Measurements from ENCODE around the gene NCAPD2. TPM values are rescaled to one million over a fixed set of nuclear protein-coding genes. Genes with fewer than 3 reads are reported as not detected.

NCAPD2 gene
- total RNA-seq, 3 donors from 2014 or later: 21.6 to 66.7 (median 53.9) TPM

DNA sequence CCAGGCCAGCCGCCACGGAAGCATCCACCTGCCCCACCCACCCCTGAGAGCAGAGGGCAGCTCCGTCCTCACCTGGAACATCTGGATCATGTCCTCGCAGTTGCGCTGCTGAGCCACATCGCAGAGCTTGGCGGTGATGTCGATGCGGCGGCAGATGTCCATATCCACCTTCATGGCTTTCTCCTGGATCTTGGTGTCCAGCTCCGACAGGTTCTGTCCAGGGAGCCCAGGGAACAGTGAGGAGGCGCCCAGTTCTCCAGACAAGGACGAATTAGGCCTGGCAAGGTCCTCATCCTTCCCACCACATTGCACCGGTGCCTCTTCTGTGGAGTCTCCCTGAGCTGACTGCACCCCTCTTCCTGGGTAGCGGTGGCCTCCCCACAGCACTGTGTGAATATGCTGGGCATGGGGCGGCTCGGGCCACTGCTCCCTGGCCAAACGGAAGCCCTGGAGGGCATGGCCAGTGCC lies 55.8 kb downstream of the NCAPD2 start:
- Histone ChIP-seq H3K4me1 (peaks cover 22 to 38% of the 10 kb centered on the region in 2 donors), H3K9me3 (no peaks in the 10 kb centered on the region), H3K4me3 (peak overlapping the region in 1 of 3 donors; percentile 14), H3K36me3 (no peaks in the 10 kb centered on the region), H3K27ac (peak overlapping the region in 1 of 2 donors; percentile 48), H3K27me3 (no peaks in the 10 kb centered on the region)
- TF ChIP-seq POLR2AphosphoS5 (IDR thresholded peaks at IDR 0.05) (no peak), POLR2A (IDR thresholded peaks at IDR 0.05) (no peak)
- TF ChIP-seq, protein P1, sequence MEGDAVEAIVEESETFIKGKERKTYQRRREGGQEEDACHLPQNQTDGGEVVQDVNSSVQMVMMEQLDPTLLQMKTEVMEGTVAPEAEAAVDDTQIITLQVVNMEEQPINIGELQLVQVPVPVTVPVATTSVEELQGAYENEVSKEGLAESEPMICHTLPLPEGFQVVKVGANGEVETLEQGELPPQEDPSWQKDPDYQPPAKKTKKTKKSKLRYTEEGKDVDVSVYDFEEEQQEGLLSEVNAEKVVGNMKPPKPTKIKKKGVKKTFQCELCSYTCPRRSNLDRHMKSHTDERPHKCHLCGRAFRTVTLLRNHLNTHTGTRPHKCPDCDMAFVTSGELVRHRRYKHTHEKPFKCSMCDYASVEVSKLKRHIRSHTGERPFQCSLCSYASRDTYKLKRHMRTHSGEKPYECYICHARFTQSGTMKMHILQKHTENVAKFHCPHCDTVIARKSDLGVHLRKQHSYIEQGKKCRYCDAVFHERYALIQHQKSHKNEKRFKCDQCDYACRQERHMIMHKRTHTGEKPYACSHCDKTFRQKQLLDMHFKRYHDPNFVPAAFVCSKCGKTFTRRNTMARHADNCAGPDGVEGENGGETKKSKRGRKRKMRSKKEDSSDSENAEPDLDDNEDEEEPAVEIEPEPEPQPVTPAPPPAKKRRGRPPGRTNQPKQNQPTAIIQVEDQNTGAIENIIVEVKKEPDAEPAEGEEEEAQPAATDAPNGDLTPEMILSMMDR (IDR thresholded peaks at IDR 0.05): no peak
- no peak for DNase-seq (ENCODE audit: low spot score in 2 of 2)
- intact Hi-C loops (cut with DNase I; ENCODE audit: low total_unique reads): no loop called here

DNA sequence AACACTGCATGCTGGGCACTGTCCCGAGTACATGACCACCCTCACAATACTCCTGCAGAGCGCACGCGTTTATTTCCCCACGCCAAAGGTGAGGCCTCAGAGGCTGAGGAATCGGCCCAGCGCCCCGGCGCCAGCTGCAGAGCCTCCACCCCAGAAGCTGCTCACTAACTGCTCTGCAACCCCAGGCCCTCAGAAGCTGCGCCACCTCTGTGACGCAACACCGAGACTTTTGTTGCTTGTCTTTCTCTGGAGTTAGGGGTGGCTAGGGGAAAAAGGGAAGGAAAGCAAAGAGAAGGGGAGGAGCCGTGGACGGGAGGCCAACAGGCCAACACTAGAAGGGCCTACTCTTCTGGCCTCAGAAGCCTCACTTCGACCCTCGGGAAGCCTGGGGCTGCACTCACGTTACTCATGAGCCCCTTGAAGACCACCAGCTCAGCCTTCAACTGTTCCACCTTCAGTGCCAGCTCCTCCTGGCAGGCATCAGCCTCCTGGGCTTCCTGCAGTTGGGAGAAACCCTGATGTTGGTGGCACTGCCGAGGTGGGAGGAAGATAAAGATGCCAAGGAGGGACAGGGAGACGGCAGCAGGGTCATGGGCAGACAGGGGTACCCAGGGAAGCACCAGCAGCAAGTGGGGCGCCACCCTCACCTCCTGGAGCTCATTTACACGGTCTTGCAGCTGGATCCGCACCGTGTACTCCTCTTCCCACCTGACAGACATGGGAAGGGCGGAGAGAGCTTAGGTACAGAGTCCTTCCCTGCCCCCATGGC lies 56.6 kb downstream of the NCAPD2 start:
- Histone ChIP-seq H3K4me1 (peaks cover 22 to 41% of the 10 kb centered on the region in 2 donors), H3K36me3 (no peaks in the 10 kb centered on the region), H3K27ac (peak overlapping the region; percentile 85 to 88), H3K9me3 (no peaks in the 10 kb centered on the region), H3K4me3 (peak overlapping the region in 2 of 3 donors; percentile 14 to 41), H3K27me3 (no peaks in the 10 kb centered on the region)
- intact Hi-C loops (cut with DNase I; ENCODE audit: low total_unique reads): no loop called here
- TF ChIP-seq, protein P1 (IDR thresholded peaks at IDR 0.05): no peak
- TF ChIP-seq POLR2AphosphoS5 (IDR thresholded peaks at IDR 0.05): no peak
- no peak for TF ChIP-seq POLR2A (IDR thresholded peaks at IDR 0.05)
- DNase-seq (ENCODE audit: low spot score in 2 of 2): no peak

DNA sequence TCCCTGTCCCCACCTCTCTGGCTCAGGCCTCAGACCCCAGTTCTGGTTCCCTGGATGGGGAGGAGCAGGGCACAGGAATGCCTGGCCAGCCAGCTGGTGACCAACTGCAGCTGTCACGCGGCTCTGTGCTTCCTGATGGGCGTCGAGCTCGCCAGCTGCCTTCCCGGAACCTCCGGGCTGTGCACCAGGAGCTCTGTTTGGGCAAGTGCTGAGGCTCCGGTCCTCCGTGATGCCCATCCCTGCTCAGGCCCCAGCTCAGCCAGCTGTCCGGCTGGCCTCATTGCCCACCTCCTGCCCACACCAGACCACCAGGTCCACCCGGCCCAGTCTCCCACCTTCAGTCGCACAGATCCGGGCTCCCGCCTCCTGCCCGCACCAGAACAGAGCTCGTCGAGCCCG lies 57.2 kb downstream of the NCAPD2 start:
- no peak for DNase-seq (ENCODE audit: low spot score in 2 of 2)

DNA sequence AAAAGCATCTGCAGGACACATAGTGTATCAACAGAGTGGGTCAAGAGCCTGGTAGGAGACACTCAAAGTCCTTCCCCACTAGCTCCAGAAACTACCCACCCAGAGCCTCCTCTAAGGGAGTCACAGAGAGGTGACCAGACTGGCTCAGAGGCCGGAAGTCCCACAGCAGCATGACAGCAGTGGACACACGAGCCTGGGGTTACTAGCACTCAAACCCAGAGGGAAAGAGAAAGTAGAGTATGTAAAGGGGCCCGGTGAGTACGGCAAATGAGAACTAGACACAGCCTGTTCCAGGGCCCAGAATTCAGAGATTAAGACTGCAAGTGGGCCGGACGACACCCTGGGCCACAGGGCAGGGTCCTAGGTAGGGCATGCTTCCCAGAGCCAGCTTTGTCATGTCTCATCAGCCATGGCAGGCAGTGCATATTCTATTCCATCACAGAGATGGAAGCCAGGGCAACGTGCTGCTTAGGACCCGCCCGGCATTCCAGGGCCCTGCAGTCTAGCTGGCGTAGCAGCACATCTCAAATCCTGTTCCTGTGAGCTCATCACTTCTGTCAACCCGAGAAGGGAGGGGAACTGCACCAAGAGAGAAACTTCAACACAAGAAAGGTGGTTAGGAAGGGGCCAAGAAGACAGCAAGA lies 57.7 kb downstream of the NCAPD2 start:
- TF ChIP-seq POLR2AphosphoS5 (IDR thresholded peaks at IDR 0.05): no peak
- H3K27me3 ChIP-seq: no peaks in the 10 kb centered on the region
- H3K4me3 ChIP-seq: peak overlapping the region; percentile 7 to 41 (median 9)
- H3K9me3 ChIP-seq: no peaks in the 10 kb centered on the region
- DNase-seq (ENCODE audit: low spot score in 2 of 2): no peak
- no peaks in the 10 kb centered on the region for H3K36me3 ChIP-seq
- H3K27ac ChIP-seq: peak overlapping the region; percentile 85 to 88
- peaks cover 22 to 41% of the 10 kb centered on the region in 2 donors for H3K4me1 ChIP-seq
- intact Hi-C loops (cut with DNase I; ENCODE audit: low total_unique reads): no loop called here

More for the DNA sequence above, 57.2 kb downstream of the NCAPD2 start:
- Histone ChIP-seq H3K27me3 (no peaks in the 10 kb centered on the region), H3K36me3 (no peaks in the 10 kb centered on the region), H3K9me3 (no peaks in the 10 kb centered on the region), H3K4me3 (peak overlapping the region; percentile 7 to 41 (median 9)), H3K4me1 (peaks cover 22 to 41% of the 10 kb centered on the region in 2 donors), H3K27ac (peak overlapping the region; percentile 85 to 88)
- TF ChIP-seq, protein P1 (IDR thresholded peaks at IDR 0.05): no peak
- peak in 1 of 3 donors; percentile 27 for TF ChIP-seq POLR2AphosphoS5 (IDR thresholded peaks at IDR 0.05)
- intact Hi-C loops (cut with DNase I; ENCODE audit: low total_unique reads): no loop called here

DNA sequence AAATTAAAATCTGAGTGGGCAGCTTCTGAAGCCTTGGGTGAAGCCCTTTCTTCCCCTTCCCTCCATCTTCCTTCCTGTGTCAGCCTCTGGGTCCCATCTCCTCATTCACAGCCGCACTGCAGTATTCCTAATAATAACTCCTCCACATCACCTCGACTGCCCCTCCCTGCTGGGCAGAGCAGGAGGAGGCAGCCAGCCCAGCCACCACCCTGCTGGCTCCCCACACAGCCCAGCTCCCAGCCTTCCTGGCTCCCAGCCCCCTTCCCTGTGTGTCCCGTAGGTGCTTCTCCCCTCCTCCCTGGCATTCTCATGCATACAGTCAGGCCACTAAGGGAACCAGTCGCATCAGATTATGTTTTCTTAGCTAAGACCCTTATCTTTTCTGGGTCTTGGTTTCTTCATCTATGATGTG lies 58.2 kb downstream of the NCAPD2 start:
- Histone ChIP-seq H3K9me3 (no peaks in the 10 kb centered on the region), H3K27me3 (no peaks in the 10 kb centered on the region), H3K27ac (peak overlapping the region; percentile 85 to 88), H3K36me3 (no peaks in the 10 kb centered on the region), H3K4me1 (peaks cover 22 to 41% of the 10 kb centered on the region in 2 donors), H3K4me3 (no peak overlapping the region)
- DNase-seq (ENCODE audit: low spot score in 2 of 2): no peak
- intact Hi-C loops (cut with DNase I; ENCODE audit: low total_unique reads): no loop called here
- TF ChIP-seq, protein P1 (IDR thresholded peaks at IDR 0.05): no peak
- TF ChIP-seq POLR2A (IDR thresholded peaks at IDR 0.05): no peak
- TF ChIP-seq POLR2AphosphoS5 (IDR thresholded peaks at IDR 0.05): no peak
